Measurements from ENCODE around the gene TTC22.
A peak's percentile ranks its signal among the peaks of the same experiment; 100 is the strongest.

The TTC22 gene

DNA sequence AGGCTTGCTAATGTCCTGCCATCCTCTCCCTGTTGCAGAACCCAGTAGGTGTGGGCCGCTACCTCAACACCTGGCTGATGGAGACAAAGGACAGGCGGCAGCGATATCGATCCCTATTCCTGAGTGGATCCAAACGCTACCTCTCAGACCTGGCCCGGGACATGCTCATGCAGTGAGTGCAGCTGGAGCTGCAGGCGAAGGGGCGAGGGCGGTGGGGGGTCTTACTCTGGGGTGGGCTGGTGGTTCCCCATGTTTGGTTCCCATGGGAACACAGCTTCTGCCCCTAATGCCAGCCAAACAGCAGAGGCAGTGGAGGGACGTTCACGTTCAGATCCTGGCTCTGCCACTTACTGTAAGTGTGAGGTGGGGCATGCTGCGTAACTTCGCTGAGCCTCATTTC, 15.8 kb upstream of the TTC22 start:
- Mint-ChIP-seq H3K4me1 (no peaks in the 10 kb centered on the region), H3K36me3 (no peaks in the 10 kb centered on the region), H3K27me3 (peaks cover 4 to 11% of the 10 kb centered on the region in 2 donors), H3K27ac (no peak overlapping the region), H3K4me3 (no peak overlapping the region), H3K9me3 (no peaks in the 10 kb centered on the region)
- no peak for ATAC-seq (replicated peaks)
- DNase-seq: no peak

DNA sequence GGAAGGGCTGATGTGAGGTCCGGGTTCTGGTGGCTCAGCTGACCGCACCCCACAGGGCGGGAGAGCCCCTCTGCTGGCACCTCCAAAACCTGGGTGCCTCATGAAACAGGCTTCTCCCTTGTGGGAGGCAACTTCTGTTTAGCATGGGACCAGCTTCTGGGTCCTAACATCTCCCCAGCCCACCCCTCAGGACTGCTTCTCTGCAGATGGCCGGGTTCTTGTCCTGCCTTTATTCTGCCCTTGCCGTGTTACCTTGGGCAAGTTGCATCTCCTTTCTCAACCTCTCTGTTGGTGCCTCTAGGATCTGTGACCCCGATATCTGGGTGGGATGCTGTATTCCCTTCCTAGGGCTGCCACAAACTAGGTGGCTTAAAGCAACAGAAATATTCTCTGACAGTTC, 15.0 kb upstream of the TTC22 start:
- Mint-ChIP-seq H3K9me3 (no peaks in the 10 kb centered on the region), H3K27ac (no peak overlapping the region), H3K27me3 (peaks cover 4 to 11% of the 10 kb centered on the region in 2 donors), H3K4me1 (no peaks in the 10 kb centered on the region), H3K36me3 (no peaks in the 10 kb centered on the region), H3K4me3 (no peak overlapping the region)
- ATAC-seq (replicated peaks) (no peak), DNase-seq (no peak)

GRCh38 chr1:54815086-54815876, 14.2 kb upstream of the TTC22 start:
- Mint-ChIP-seq H3K9me3 (no peaks in the 10 kb centered on the region), H3K27ac (no peak overlapping the region), H3K4me3 (no peak overlapping the region), H3K36me3 (no peaks in the 10 kb centered on the region), H3K27me3 (peaks cover 0 to 11% of the 10 kb centered on the region in 2 donors), H3K4me1 (no peaks in the 10 kb centered on the region)
- DNase-seq (no peak), ATAC-seq (replicated peaks) (no peak)

DNA sequence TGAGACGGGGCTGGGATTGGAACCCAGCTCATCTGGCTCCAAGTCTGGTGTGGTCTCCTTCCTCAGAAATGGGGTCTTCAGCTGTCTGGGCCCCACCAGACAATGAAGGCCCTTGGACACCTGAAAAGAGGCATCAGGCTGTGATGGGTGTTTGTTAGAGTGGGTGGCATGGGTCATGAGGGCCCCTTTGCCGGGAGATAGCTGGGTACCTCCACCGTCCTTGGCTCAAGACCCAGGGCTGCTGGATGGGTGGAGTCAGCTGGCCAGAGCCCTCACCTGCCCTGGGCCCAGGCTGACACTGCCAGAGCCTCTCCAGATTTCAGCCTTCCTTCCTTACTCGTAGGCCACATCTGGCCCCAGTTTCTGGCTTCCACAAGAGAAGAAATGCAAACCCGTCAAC, 13.4 kb upstream of the TTC22 start:
- H3K27ac Mint-ChIP-seq: no peak overlapping the region
- no peak for DNase-seq

GRCh38 chr1:54814126-54814498, 13.0 kb upstream of the TTC22 start:
- no peak overlapping the region for H3K4me3 Mint-ChIP-seq
- DNase-seq: no peak
- peaks cover 0 to 11% of the 10 kb centered on the region in 2 donors for H3K27me3 Mint-ChIP-seq
- H3K4me1 Mint-ChIP-seq: no peaks in the 10 kb centered on the region
- H3K27ac Mint-ChIP-seq: peak overlapping the region; percentile 48
- ATAC-seq (replicated peaks): no peak
- no peaks in the 10 kb centered on the region for H3K9me3 Mint-ChIP-seq
- H3K36me3 Mint-ChIP-seq: no peaks in the 10 kb centered on the region

More for the DNA sequence above, 13.4 kb upstream of the TTC22 start:
- no peaks in the 10 kb centered on the region for H3K36me3 Mint-ChIP-seq
- H3K9me3 Mint-ChIP-seq: no peaks in the 10 kb centered on the region
- no peak for ATAC-seq (replicated peaks)
- peaks cover 0 to 11% of the 10 kb centered on the region in 2 donors for H3K27me3 Mint-ChIP-seq
- H3K4me3 Mint-ChIP-seq: no peak overlapping the region
- no peaks in the 10 kb centered on the region for H3K4me1 Mint-ChIP-seq

DNA sequence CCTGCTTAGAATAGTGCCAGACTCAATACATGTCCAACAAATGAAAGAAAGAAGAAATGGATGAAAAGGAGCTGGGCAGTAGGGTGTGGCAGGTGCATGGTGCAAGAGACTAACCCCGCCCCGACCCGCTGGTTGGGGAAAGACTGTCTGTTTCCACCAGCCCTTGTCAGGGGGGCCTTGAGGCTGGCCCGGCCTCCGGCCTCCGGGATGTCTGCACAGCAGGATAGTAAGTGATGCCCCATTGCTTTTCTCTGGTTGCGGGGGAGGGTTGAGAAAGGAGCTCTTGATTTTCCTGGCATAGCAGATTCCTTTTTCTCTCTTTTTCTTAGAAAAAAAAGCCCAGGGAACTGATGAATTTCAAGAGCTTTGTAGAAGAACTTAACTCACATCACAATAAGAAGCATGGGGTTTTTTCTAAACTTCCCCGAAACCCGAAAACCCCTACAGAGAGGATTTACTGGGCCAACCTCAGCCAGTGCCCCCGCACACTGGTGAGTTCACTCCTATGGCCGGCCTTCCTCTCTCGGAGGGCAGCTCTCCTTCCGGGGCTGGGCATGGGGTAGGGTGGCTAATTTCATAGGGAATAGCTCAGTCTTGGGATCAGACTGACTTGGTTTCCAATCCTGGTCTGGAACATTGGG, 12.5 kb upstream of the TTC22 start:
- H3K4me3 Mint-ChIP-seq: no peak overlapping the region
- ATAC-seq (replicated peaks) (no peak), DNase-seq (no peak)
- no peaks in the 10 kb centered on the region for H3K9me3 Mint-ChIP-seq
- peak overlapping the region; percentile 48 for H3K27ac Mint-ChIP-seq
- H3K36me3 Mint-ChIP-seq: no peaks in the 10 kb centered on the region
- H3K4me1 Mint-ChIP-seq: no peaks in the 10 kb centered on the region
- peaks cover 0 to 11% of the 10 kb centered on the region in 2 donors for H3K27me3 Mint-ChIP-seq

GRCh38 chr1:54812801-54813484, 11.8 kb upstream of the TTC22 start:
- Mint-ChIP-seq H3K27ac (no peak overlapping the region), H3K4me1 (no peaks in the 10 kb centered on the region), H3K27me3 (peaks cover 0 to 11% of the 10 kb centered on the region in 2 donors), H3K4me3 (no peak overlapping the region), H3K36me3 (no peaks in the 10 kb centered on the region), H3K9me3 (no peaks in the 10 kb centered on the region)
- DNase-seq: no peak
- ATAC-seq (replicated peaks): no peak

DNA sequence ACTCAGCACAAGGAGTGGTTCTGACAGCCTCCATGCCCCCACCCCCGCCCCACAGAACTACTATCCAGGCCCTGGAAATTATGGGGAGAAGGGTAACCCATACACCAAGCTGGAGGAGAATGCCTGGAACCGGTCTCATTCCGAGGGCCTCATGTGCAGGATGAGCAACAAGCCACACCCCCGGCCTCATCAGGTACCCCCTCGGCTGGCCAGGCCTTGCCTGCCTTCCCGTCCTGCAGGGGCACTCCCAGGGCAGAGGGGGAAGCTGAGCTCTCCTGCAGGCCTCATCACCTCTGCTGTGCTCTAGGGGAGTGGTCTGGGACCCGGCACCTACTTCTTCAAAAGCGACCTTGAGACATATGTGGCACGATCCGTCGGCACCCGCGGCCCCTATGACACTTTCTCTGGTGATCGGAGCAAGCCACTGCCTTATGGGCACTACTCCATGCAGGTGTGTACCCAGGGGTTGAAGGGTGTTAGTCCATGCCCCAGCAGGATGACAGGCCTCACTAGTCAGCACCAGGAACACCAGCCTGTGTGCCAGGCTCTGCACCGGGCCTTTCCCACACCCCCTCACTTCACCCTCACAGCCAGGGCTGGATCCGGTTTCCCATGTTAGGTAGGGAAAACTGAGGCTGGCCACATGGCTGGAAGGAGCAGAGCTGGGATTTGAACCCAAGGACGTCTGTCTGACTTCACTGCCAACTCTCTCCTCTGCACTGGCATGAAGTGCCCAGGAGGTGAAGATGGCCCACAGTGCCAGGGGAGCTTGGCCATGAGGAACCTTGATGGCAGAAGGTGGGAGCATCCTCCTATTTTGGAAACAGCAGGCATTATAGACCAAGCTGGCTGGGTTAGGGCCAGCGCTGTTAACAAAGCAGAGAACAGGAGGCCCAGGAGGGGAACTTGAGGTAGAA, 10.9 kb upstream of the TTC22 start:
- Mint-ChIP-seq H3K36me3 (no peaks in the 10 kb centered on the region), H3K9me3 (no peaks in the 10 kb centered on the region), H3K4me1 (no peaks in the 10 kb centered on the region), H3K4me3 (no peak overlapping the region), H3K27me3 (peaks cover 0 to 11% of the 10 kb centered on the region in 2 donors), H3K27ac (no peak overlapping the region)
- no peak for ATAC-seq (replicated peaks)
- no peak for DNase-seq

DNA sequence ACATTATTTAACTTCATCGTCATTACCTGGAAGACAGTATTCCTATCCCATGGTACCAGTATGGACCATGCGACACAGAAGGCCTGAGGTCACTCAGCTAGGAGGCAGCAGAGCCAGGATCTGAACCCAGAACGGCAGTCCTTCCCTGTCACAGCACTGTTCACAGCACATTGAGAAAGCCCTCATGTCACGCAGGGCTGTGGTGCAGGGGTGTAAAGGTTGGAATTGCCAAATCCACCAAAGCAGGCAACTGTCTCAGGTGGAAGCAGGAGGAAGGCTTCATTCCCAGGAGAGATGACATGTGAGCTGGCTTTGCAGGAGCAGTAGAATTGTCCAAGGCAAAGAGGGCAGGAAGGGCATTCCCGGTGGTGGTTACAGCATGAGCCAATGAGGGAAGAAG, 9.9 kb upstream of the TTC22 start:
- Mint-ChIP-seq H3K27me3 (peaks cover 0 to 11% of the 10 kb centered on the region in 2 donors), H3K4me3 (no peak overlapping the region), H3K27ac (no peak overlapping the region), H3K4me1 (no peaks in the 10 kb centered on the region), H3K9me3 (no peaks in the 10 kb centered on the region), H3K36me3 (no peaks in the 10 kb centered on the region)
- DNase-seq (no peak), ATAC-seq (replicated peaks) (no peak)

- no peaks in the 10 kb centered on the region for H3K36me3 Mint-ChIP-seq
- H3K27me3 Mint-ChIP-seq: peaks cover 0 to 8% of the 10 kb centered on the region in 2 donors
- ATAC-seq (replicated peaks) (peak; percentile 91 to 93), DNase-seq (peak; percentile 47)
- H3K9me3 Mint-ChIP-seq: no peaks in the 10 kb centered on the region
- H3K27ac Mint-ChIP-seq: no peak overlapping the region
- H3K4me1 Mint-ChIP-seq: no peaks in the 10 kb centered on the region
- H3K4me3 Mint-ChIP-seq: no peak overlapping the region
Observed at GRCh38 chr1:54810153-54810942, 9.2 kb upstream of the TTC22 start.

DNA sequence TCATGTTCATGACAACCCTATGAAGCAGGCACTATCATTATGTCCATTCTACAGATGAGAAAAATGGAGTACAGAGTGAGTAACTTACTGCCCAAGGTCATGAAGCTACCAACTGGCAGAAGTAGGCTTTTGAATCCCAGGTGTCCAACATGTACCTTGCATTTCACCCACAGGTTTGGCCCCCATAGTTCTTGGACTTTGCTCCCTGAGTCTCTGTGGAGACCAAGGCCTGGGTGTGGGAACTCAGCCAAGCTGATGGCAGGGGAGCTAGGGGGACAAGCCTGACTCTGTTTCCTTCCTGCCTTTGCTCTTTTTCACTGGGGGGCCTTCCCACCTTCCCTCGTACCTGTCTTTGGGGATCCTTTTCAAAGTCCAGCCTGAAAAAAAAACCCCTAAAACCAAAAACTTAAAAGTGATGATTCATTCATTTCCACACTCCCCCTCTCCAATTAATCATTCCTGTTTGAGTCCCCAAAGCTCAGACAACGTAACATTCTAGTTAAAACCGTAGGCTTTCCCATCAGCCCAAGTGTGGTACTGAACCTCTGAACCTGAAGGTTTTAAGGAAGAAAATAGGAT, 8.5 kb upstream of the TTC22 start:
- no peaks in the 10 kb centered on the region for H3K4me1 Mint-ChIP-seq

DNA sequence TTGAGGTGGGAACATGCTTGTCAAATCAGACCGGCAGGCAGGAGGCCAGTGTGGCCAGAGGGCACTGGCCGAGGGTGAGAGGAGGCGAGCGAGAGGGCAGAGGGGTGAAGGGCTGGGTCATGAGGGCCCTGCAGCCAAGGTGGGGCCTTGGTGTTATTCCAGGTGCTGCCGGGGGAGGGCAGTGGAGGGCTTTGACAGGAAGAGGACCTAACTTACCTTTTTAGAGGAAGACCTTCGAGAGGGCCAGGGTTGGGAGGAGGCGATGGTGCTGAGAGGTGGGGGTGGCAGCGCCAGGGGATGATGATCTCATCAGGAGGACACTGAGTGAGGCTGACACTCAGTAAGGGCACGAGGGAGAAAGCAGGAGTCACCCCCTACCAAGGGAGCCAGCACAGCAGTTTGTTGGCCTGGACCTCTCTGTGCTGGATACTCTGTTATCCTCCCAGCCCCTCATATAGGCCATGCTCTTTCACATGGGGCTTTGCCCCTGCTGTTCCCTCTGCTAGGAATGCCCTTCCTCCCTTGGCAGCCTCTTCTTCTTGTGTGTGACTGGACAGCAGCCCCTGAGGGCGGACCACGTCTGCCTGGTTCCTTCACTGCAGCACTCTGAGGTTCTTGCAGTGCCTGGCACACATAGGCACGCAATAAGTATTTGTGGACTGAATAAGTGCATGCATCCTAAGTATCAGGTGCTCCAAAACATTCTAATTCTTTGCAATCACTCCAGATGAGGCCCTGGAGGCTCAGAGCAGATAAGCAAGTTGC, 7.5 kb upstream of the TTC22 start:
- no peak overlapping the region for H3K4me3 Mint-ChIP-seq
- no peaks in the 10 kb centered on the region for H3K9me3 Mint-ChIP-seq
- DNase-seq (no peak), ATAC-seq (replicated peaks) (no peak)
- peaks cover 0 to 6% of the 10 kb centered on the region in 2 donors for H3K27me3 Mint-ChIP-seq
- H3K4me1 Mint-ChIP-seq: no peaks in the 10 kb centered on the region
- no peak overlapping the region for H3K27ac Mint-ChIP-seq
- no peaks in the 10 kb centered on the region for H3K36me3 Mint-ChIP-seq

More for the DNA sequence above, 8.5 kb upstream of the TTC22 start:
- ATAC-seq (replicated peaks) (no peak), DNase-seq (no peak)
- Mint-ChIP-seq H3K9me3 (no peaks in the 10 kb centered on the region), H3K27me3 (peaks cover 0 to 6% of the 10 kb centered on the region in 2 donors), H3K4me3 (no peak overlapping the region), H3K36me3 (no peaks in the 10 kb centered on the region), H3K27ac (no peak overlapping the region)

DNA sequence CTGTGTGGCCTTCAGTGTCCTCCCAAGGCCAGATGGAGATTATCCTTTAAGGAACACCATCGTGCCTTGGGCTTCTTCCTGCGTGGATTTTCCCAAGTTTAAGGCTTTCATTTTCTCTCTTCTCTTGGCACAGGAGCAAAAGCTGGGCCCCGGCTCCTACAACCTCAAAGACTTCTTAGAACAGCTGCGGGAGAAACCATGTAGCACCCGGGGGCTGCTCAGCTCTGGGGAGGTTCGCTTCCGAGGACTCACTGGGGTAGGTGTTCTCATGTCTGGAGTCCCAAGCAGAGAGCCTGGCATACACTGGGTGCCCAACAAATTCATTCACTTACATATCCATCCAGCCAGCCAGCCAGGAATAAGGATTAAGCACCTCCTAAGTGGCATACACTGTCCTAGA, 6.6 kb upstream of the TTC22 start:
- no peak for ATAC-seq (replicated peaks)
- no peak overlapping the region for H3K27ac Mint-ChIP-seq

More for the DNA sequence above, 6.6 kb upstream of the TTC22 start:
- Mint-ChIP-seq H3K4me3 (no peak overlapping the region), H3K9me3 (no peaks in the 10 kb centered on the region), H3K4me1 (no peaks in the 10 kb centered on the region), H3K36me3 (no peaks in the 10 kb centered on the region), H3K27me3 (peaks cover 0 to 6% of the 10 kb centered on the region in 2 donors)
- no peak for DNase-seq
